OCI-M2 (cell line): ENCODE results near the gene HSPG2.

ENCODE experiments used
- DNase-seq: peaks from one replicate; lab custom pipeline; 2025; ENCODE audit not compliant: unreplicated experiment; lab: John Stamatoyannopoulos, UW

Gene HSPG2

DNA sequence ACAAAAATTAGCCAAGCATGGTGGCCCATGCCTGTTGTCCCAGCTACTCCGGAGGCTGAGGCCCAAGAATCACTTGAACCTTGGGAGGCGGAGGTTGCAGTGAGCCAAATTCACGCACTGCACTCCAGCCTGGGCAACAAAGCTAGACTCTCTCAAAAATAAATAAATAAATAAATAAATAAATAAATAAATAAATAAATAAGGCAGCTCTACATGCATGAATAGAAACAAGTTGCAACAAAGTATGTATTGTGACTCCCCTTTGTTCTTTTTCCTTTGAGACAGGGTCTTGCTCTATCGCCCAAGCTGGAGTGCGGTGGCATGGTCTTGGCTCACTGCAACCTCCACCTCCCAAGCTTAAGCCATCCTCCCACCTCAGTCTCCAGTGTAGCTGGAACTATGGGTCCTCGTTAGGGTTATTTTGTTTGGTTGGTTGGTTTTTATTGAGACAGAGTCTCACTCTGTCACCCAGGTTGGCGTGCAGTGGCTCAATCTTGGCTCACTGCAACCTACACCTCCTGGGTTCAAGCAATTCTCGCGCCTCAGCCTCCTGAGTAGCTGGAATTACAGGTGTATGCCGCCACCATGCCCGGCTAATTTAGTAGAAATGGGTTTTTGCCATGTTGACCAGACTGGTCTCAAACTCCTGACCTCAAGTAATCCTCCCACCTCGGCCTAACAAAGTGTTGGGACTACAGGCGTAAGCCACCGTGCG, 162.1 kb downstream of the HSPG2 start:
- DNase-seq: no peak

DNA sequence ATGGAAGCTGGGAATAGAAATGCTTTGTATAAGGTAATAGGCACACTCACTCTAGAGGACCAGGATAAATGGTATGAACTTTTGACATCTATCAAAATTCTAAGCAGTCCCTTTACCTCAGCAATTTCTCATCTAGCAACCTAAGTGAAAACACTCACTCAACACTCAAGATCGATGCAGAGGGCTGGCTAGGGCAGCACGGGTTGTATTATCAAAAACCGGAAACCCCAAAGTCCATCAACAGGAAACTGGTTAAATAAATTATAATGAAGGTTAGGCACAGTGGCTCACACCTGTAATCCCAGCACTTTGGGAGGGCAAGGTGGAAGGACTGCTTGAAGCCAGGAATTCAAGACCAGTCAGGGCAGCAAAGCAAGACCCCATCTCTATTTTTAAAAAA, 163.5 kb downstream of the HSPG2 start:
- no peak for DNase-seq
